HepG2 (cell line): Measurements from ENCODE around the gene DDAH1. TPM values are rescaled to one million over a fixed set of nuclear protein-coding genes. Genes with fewer than 3 reads are reported as not detected.

Experiments used
- ATAC-seq: fragments of 200-7000 bp; cut with Tn5 transposase; 3 replicates; pipeline ENCODE4 v1.9.1; 2020; ENCODE audit warnings: mild to moderate bottlenecking, moderate library complexity
- BruUV-seq: library from RNA; stranded (reverse); fragments of 400-500 nt; replicated peaks from 2 replicates; lab custom pipeline; 2021; lab: Mats Ljungman, UMichigan
- CTCF ChIA-PET: fragments of 300-600 bp; formaldehyde crosslinking; extraction: SDS; loops from one replicate; lab custom pipeline; 2021; ENCODE audit warnings: low total read pairs, inconsistent platforms, low intra/inter-chr PET ratio; lab: Yijun Ruan, JAX
- POLR2A ChIA-PET: fragments of 350-600 bp; sonication (Branson Sonifier 250); formaldehyde crosslinking; loops from one replicate; lab custom pipeline; 2020; ENCODE audit warnings: antibody characterized with exemption, inconsistent platforms; lab: Yijun Ruan, JAX
- DNase-seq: peaks from one replicate; pipeline ENCODE4 v3.0.0-alpha.2; 2015; ENCODE audit warnings: low spot score
- FAIRE-seq: peaks from 3 replicates; lab custom pipeline; 2011; peaks lifted over from hg19 to GRCh38; lab: Jason Lieb, UNC
- H2AFZ ChIP-seq: one replicate; pipeline ENCODE4 v1.6.1; 2011; ENCODE audit warnings: low read length, inconsistent platforms
- H3K27ac ChIP-seq: fragments of 300-600 bp; 3 replicates; pipeline ENCODE4 v1.8.0; 2011; ENCODE audit warnings: mixed run types, mild to moderate bottlenecking, mixed read lengths, low read length, inconsistent platforms; ENCODE audit not compliant: insufficient read depth; ENCODE audit errors: extremely low read length
- H3K27me3 ChIP-seq, 2 experiments: fragments of 200-600 bp in 1 of 2; 2 replicates in 1 of 2; 3 replicates in 1 of 2; pipeline versions ENCODE4 v1.6.0 to v1.8.0; 2011; ENCODE audit warnings: low read length in 2 of 2, mild to moderate bottlenecking in 2 of 2, moderate library complexity in 2 of 2, inconsistent platforms in 1 of 2; ENCODE audit not compliant: insufficient read depth in 2 of 2, control insufficient read depth in 1 of 2
- H3K36me3 ChIP-seq, 2 experiments: fragments of 200-600 bp in 1 of 2; replicated peaks in 1 of 2; 2 replicates in 1 of 2; 3 replicates in 1 of 2; pipeline versions ENCODE4 v1.5.1 to v1.8.0; 2011; ENCODE audit warnings: low read length in 2 of 2, inconsistent platforms in 1 of 2; ENCODE audit not compliant: insufficient read depth in 2 of 2, control insufficient read depth in 1 of 2
- H3K4me1 ChIP-seq: 2 replicates; pipeline ENCODE4 v1.5.1; 2012; ENCODE audit warnings: low read length, inconsistent platforms; ENCODE audit not compliant: insufficient read depth
- H3K4me2 ChIP-seq: 2 replicates; pipeline ENCODE4 v1.6.0; 2011; ENCODE audit warnings: low read depth, low read length, inconsistent platforms
- H3K4me3 ChIP-seq, 3 experiments: fragments of 200-600 bp in 1 of 3; sonication (generic), shearing (Covaris generic) in 1 of 3; replicated peaks in 1 of 3; 2 replicates each; pipeline ENCODE4 v1.5.1; 2011 to 2016; ENCODE audit warnings: low read length in 3 of 3, inconsistent platforms in 2 of 3, low read depth in 2 of 3, mild to moderate bottlenecking in 2 of 3, control low read depth in 1 of 3, mixed read lengths in 1 of 3; ENCODE audit not compliant: insufficient read depth in 1 of 3
- H3K79me2 ChIP-seq: one replicate; pipeline ENCODE4 v1.6.1; 2011; ENCODE audit warnings: low read length, inconsistent platforms; ENCODE audit not compliant: insufficient read depth
- H3K9ac ChIP-seq: 2 replicates; pipeline ENCODE4 v1.6.0; 2011; ENCODE audit warnings: mild to moderate bottlenecking, low read depth, low read length, inconsistent platforms; ENCODE audit not compliant: insufficient read depth
- H3K9me3 ChIP-seq: 2 replicates; pipeline ENCODE4 v1.5.1; 2012; ENCODE audit warnings: mild to moderate bottlenecking, low read length
- H4K20me1 ChIP-seq: 2 replicates; pipeline ENCODE4 v1.6.0; 2011; ENCODE audit warnings: inconsistent platforms, mild to moderate bottlenecking, low read length, moderate library complexity; ENCODE audit not compliant: insufficient read depth
- ATF2 ChIP-seq: sonication (generic); formaldehyde crosslinking; IDR thresholded peaks from 2 replicates; pipeline ENCODE4 v1.4.0; 2020; ENCODE audit warnings: missing genetic modification reagents
- ISX ChIP-seq: sonication (generic); formaldehyde crosslinking; conservative IDR thresholded peaks from 2 replicates; pipeline ENCODE4 v1.5.0; 2020; ENCODE audit warnings: missing genetic modification reagents
- MED13 ChIP-seq: sonication (generic); formaldehyde crosslinking; IDR thresholded peaks from 2 replicates; pipeline ENCODE4 v1.5.0; 2020; ENCODE audit warnings: missing genetic modification reagents
- PPARG ChIP-seq: conservative IDR thresholded peaks from 2 replicates; pipeline ENCODE4 v1.6.1; 2016; ENCODE audit warnings: missing biosample characterization, missing genetic modification reagents
- SETDB1 ChIP-seq: sonication (generic); formaldehyde crosslinking; IDR thresholded peaks from 2 replicates; pipeline ENCODE4 v1.5.1; 2020; ENCODE audit warnings: missing genetic modification reagents, mild to moderate bottlenecking, borderline replicate concordance
- SMARCE1 ChIP-seq: fragments of 450-650 bp; IDR thresholded peaks from 2 replicates; pipeline ENCODE4 v1.6.1; 2017; ENCODE audit warnings: borderline replicate concordance
- TBL1XR1 ChIP-seq: fragments of 150-350 bp; IDR thresholded peaks from 2 replicates; pipeline ENCODE4 v1.6.1; 2014; ENCODE audit warnings: borderline replicate concordance, low read length; ENCODE audit not compliant: partially characterized antibody
- THAP11 ChIP-seq: IDR thresholded peaks from 2 replicates; pipeline ENCODE4 v1.6.1; 2016; ENCODE audit warnings: missing biosample characterization, missing genetic modification reagents
- THYN1 ChIP-seq: sonication (generic); formaldehyde crosslinking; IDR thresholded peaks from 2 replicates; pipeline ENCODE4 v1.8.1; 2023; ENCODE audit warnings: low read depth, mild to moderate bottlenecking, moderate library complexity, missing genetic modification reagents, borderline replicate concordance
- ZBTB7B ChIP-seq: sonication (generic); formaldehyde crosslinking; IDR thresholded peaks from 2 replicates; pipeline ENCODE4 v1.4.0; 2020; ENCODE audit warnings: missing genetic modification reagents
- ZFP91 ChIP-seq: sonication (generic); formaldehyde crosslinking; IDR thresholded peaks from 2 replicates; pipeline ENCODE4 v1.9.0; 2022; ENCODE audit warnings: missing genetic modification reagents, mild to moderate bottlenecking, borderline replicate concordance
- ZNF460 ChIP-seq: sonication (generic); formaldehyde crosslinking; IDR thresholded peaks from 2 replicates; pipeline ENCODE4 v1.5.1; 2020; ENCODE audit warnings: missing genetic modification reagents, mild to moderate bottlenecking, borderline replicate concordance
- ZNF557 ChIP-seq: sonication (generic); formaldehyde crosslinking; IDR thresholded peaks from 2 replicates; pipeline ENCODE4 v1.4.0; 2020; ENCODE audit warnings: missing genetic modification reagents
- WGBS: methylation state at CpG from one replicate; pipeline ENCODE4 v1.1.6; 2017; ENCODE audit warnings: low lambda C conversion rate; 5-methylcytosine and 5-hydroxymethylcytosine counted together
- in situ Hi-C: cut with HindIII; loops from 2 replicates; pipeline ENCODE4 v1.10.0; 2017; ENCODE audit warnings: low pct_unique_long_range_greater_than_20kb; ENCODE audit not compliant: extremely low pct_ligation_motif_present
- intact Hi-C: fragments of 100-400 bp; cut with micrococcal nuclease; formaldehyde crosslinking; loops from one replicate; pipeline ENCODE4 v1.10.0; 2022; ENCODE audit not compliant: unreplicated experiment
- polyA plus RNA-seq, 8 experiments: library from polyadenylated mRNA; depleted of rRNA in 3 of 8; stranded (reverse) in 7 of 8; unstranded in 1 of 8; fragments of >200 nt; fragmentation: Illumina TruSeq in 4 of 8; extraction: Trizol in 4 of 8; gene quantifications; 2 replicates each; pipeline versions ENCODE4 v1.2.1 to v1.2.3, GENCODE V29; 2011 to 2016; ENCODE audit warnings: low read depth in 4 of 8, missing spikeins in 1 of 8, mixed read lengths in 1 of 8; ENCODE audit not compliant: insufficient read depth in 1 of 8
- total RNA-seq, 5 experiments: library from RNA; depleted of rRNA; stranded (reverse); fragments of >200 nt; fragmentation: Illumina TruSeq; extraction: Trizol; gene quantifications; 2 replicates each; pipeline ENCODE4 v1.2.3, GENCODE V29; 2016; ENCODE audit warnings: low read depth in 1 of 5

The DDAH1 gene
- total and polyA plus RNA-seq, 2 of the 13 experiments (the other 11 are each of a cell fraction or from before 2014, with no cell fraction given) = 39.7 to 64.4 TPM

DNA sequence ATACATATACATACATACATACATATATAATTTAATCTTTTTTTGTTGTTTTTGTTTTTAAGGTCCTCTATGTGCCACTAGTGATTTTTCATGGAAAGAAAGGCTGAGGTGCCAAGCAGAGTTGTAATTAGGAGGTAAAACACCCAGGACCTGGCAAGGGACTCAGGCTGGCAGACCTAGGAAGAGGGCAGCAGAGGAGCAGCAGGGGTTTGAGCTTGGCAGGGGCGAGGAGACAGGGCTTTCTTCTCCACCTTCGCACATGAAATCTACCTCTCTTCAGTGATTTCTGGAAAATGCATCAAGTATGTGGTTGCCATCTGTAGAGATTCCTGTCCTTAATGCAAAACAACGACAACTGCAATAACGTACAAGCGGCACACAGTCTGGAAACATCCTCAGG lies 31.9 kb downstream of the DDAH1 start:
- Histone ChIP-seq H3K4me2 (no peak overlapping the region), H3K4me3 (no peak overlapping the region), H2AFZ (no peak overlapping the region), H3K27me3 (no peaks in the 10 kb centered on the region), H3K4me1 (peaks cover 5% of the 10 kb centered on the region), H3K79me2 (peaks cover 48% of the 10 kb centered on the region), H3K27ac (no peak overlapping the region), H3K36me3 (peaks cover 0 to 2% of the 10 kb centered on the region in 2 experiments; a peak in 1 of 5 replicates), H3K9ac (no peak overlapping the region), H3K9me3 (no peaks in the 10 kb centered on the region), H4K20me1 (no peaks in the 10 kb centered on the region; the same call in 1 of the 2 replicates)
- ATAC-seq = no peak
- CTCF ChIA-PET = no interaction called here
- POLR2A ChIA-PET = no interaction called here
- intact Hi-C loops (no loop called here), in situ Hi-C loops (no loop called here)
- BruUV-seq = no TSS peak
- TF ChIP-seq ATF2 (no peak), SETDB1 (CRISPR knock-in tag) (no peak)
- 98% methylated on average over 5 of the region's 5 CpGs for WGBS
- no peak for DNase-seq
- no peak for FAIRE-seq

GRCh38 chr1:85428471-85429089 lies 36.4 kb downstream of the DDAH1 start:
- no peak overlapping the region for H3K9ac ChIP-seq
- no peak overlapping the region for H3K27ac ChIP-seq
- DNase-seq = no peak
- WGBS = 100% methylated on average over 2 of the region's 2 CpGs
- no peaks in the 10 kb centered on the region; the same call in 1 of the 2 replicates for H4K20me1 ChIP-seq
- H3K36me3 ChIP-seq = peaks cover 0 to 2% of the 10 kb centered on the region in 2 experiments; a peak in 1 of 5 replicates
- no peak for FAIRE-seq
- TF ChIP-seq SMARCE1 = no peak
- no peak for TF ChIP-seq ZNF557
- no peak for TF ChIP-seq PPARG (CRISPR knock-in tag)
- no peak for TF ChIP-seq THAP11 (CRISPR knock-in tag)
- TF ChIP-seq MED13 = no peak
- TF ChIP-seq TBL1XR1 = no peak
- TF ChIP-seq ISX = no peak
- TF ChIP-seq THYN1 (CRISPR knock-in tag) = no peak
- TF ChIP-seq ZBTB7B (CRISPR knock-in tag) = no peak
- no peak for TF ChIP-seq ZFP91 (CRISPR knock-in tag)
- TF ChIP-seq ZNF460 (CRISPR knock-in tag) = no peak
- peaks cover 32% of the 10 kb centered on the region for H3K79me2 ChIP-seq
- no peaks in the 10 kb centered on the region; the same call in 1 of the 2 replicates for H3K4me1 ChIP-seq
- H3K27me3 ChIP-seq = no peaks in the 10 kb centered on the region
- intact Hi-C loops (no loop called here), in situ Hi-C loops (no loop called here)
- no peak overlapping the region for H3K4me2 ChIP-seq
- ChIA-PET POLR2A (no interaction called here), CTCF (no interaction called here)
- BruUV-seq = no TSS peak
- no peak overlapping the region for H3K4me3 ChIP-seq
- H2AFZ ChIP-seq = no peak overlapping the region
- no peak for ATAC-seq
- H3K9me3 ChIP-seq = no peaks in the 10 kb centered on the region
